AG09309 (cell line): Measurements from ENCODE around the gene TBC1D22A.
"Not testable (repeated sequence)": the region's sequence is repeated elsewhere in the genome, so short reads cannot be mapped to it uniquely, and the experiment has no call there.

Source experiments
- DNase-seq: peaks from one replicate; pipeline ENCODE4 v3.0.0-alpha.2; 2010; ENCODE audit warnings: low read depth
- H3K4me3 ChIP-seq: 2 replicates; pipeline ENCODE4 v1.5.1; 2011; ENCODE audit warnings: mild to moderate bottlenecking, low read depth, low read length, moderate library complexity; ENCODE audit not compliant: control insufficient read depth
- TF ChIP-seq, protein P1 (sequence below): IDR thresholded peaks from 2 replicates; pipeline ENCODE4 v1.5.1; 2011; ENCODE audit warnings: mild to moderate bottlenecking, low read depth, low read length, inconsistent platforms; ENCODE audit not compliant: insufficient read depth, control insufficient read depth; ENCODE audit errors: missing control alignments

TBC1D22A gene

DNA sequence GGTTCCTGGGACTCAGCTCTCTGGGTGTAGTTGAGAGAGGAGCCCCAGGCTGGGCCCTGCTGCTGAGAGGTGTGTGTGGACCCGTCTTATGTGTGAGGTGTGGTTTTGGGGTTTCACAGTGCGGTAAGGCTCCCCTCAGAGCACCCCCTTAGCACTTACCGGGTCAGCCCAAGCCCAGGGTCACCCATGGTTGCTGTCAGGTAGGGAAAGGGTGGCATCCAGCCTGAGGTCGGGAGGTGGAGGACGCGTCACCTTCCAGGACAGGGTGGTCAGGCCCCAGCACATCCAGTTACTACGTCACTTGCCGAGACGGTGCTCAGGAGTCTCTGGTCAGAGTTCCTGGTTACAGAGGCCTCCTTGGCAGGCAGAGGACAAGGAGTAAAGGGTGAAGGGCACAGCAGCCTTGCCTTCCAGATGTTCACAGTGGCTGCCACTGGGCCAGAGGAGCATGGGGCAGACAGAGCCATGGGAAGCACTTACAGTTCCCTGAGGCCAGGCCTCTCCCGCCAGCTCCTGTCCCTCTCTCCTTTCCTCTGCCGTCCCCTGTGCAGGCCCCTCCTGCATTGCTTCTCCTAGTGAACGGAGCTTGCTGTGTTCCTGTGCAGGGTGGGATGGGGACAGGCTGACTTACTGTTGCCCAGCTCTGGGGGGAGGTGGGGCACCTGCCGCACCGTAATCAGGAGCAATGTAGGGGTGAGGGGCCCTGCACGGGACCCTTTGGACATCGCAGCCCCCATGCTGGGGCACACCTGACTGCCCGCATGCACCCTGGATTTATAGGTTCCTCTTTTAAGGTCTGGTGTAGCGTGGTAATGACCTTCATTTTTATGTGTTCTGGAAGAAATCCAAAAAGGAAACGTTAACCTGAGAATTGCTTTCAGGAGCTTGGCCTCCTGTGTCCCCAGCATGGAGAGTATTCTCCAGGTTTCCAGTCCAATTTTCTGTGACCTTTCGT, 285.9 kb downstream of the TBC1D22A start:
- DNase-seq = no peak
- TF ChIP-seq, protein P1, sequence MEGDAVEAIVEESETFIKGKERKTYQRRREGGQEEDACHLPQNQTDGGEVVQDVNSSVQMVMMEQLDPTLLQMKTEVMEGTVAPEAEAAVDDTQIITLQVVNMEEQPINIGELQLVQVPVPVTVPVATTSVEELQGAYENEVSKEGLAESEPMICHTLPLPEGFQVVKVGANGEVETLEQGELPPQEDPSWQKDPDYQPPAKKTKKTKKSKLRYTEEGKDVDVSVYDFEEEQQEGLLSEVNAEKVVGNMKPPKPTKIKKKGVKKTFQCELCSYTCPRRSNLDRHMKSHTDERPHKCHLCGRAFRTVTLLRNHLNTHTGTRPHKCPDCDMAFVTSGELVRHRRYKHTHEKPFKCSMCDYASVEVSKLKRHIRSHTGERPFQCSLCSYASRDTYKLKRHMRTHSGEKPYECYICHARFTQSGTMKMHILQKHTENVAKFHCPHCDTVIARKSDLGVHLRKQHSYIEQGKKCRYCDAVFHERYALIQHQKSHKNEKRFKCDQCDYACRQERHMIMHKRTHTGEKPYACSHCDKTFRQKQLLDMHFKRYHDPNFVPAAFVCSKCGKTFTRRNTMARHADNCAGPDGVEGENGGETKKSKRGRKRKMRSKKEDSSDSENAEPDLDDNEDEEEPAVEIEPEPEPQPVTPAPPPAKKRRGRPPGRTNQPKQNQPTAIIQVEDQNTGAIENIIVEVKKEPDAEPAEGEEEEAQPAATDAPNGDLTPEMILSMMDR = no peak
- H3K4me3 ChIP-seq = no peak overlapping the region

DNA sequence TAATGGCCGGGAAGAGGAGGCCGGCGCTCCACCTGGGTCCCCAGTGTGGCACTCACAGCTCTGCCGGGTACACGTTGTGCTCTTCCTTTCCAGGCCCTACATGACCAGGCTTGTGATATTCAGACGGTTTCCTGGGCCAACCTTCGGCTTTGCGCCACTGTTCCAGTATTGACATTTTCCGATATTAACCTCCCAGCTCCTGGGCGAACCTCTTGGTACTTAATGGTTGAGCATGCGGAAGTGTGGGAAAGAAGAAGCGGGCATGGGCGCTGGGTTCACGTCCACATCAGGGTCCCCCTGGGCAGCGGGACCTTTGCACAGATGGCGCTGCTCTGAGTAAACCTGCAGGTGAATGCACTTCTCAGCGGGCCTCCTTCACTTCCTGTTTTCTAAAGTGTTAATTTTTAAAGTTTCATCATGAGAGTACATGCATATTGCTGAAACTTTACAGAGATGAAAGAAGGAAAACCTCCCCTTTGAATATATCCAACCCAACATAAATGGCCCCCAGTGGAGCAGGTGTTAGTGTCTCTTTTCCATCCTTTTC, 286.7 kb downstream of the TBC1D22A start:
- TF ChIP-seq, protein P1 = no peak
- no peak for DNase-seq
- no peak overlapping the region for H3K4me3 ChIP-seq

DNA sequence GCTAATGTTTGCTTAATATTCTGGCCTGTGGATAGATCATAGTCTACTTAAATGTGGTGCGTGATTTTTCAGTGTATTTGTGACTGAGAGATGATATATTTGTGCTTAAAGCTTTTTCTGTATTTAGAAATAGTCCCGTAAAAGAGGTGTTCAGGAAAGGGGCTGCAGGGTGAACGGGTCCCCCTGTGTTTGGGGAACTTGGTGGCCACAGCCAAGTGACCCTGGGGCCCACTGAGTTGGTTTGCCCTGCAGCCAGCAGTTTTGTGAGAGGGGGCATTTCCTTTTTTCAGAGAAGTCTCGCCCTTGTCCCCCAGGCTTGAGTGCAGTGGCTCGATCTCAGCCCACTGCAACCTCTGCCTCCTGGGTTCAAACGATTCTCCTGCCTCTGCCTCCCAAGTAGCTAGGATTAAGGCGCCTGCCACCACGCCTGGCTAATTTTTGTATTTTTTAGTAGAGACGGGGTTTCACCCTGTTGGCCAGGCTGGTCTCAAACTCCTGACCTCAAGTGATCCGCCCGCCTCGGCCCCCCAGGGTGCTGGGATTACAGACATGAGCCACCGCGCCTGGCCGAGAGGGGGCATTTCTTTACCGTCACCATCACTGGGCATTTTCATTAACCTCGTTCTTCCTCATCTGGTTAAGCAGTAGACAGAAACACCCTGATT, 287.4 kb downstream of the TBC1D22A start:
- DNase-seq, H3K4me3 ChIP-seq: not testable (repeated sequence)

DNA sequence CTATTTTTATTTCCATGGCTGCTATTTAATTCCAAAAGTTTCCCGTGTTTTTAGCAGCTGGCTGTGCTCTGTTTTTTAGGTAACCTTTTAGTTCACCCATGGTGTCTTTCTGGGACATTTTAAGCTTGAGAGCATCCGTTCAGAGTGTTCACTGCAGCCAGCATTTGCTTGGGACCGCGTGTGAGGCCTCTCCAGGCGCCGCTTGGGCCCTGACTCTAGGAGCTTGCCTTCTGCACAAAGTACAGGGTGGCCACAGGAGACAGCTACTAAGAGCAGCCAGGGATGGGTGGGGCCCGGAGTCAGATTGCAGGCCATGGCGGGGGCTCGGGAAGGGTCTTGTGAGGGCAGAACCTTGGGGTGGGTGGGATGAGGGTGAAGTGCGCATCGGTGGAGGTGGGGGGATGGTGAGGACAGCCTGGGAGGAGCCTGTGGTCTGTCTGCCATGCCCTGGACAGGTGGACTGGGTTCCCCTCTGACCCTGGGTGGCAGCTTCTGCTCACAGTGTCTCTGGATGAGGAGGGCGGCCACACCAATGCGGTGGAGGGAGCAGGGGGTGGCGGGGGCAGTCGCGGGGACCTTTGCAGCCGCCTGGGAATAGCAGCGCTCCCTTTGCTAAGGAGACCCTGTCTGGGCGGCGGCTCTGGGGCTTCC, 288.1 kb downstream of the TBC1D22A start:
- TF ChIP-seq, protein P1 = no peak
- no peak for DNase-seq
- H3K4me3 ChIP-seq = no peak overlapping the region

DNA sequence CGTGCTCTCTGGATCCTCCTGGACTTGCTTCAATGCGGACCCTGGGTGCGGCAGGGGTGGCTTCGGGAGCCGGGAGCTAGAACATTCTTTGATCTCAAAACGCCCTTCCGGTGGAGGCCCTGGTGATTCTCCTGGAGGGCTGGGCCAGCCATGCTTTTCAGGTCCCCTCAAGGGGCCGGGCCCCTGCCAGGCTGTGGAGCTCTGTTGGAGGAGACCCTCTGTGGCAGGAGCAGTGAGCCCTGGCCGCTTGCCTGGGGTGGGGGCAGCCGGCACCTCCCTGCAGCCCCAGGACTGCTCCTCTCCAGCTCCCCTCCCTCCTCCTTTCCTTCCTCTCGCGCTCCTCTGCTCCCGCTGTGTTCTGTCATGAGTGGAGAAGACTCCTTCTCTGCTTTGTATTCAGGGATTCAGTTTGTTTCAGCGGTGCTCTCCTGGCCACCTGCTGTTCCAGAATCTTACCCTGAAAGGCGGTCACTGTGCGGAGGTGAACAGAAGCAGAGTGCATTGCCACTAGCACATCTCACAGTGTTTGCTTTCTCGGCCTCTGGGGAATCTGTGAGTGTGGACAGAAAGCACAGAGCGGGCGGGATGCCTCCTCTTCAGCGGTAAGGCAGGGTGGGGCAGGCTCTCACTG, 289.1 kb downstream of the TBC1D22A start:
- no peak for DNase-seq
- TF ChIP-seq, protein P1 = no peak
- H3K4me3 ChIP-seq = no peak overlapping the region

DNA sequence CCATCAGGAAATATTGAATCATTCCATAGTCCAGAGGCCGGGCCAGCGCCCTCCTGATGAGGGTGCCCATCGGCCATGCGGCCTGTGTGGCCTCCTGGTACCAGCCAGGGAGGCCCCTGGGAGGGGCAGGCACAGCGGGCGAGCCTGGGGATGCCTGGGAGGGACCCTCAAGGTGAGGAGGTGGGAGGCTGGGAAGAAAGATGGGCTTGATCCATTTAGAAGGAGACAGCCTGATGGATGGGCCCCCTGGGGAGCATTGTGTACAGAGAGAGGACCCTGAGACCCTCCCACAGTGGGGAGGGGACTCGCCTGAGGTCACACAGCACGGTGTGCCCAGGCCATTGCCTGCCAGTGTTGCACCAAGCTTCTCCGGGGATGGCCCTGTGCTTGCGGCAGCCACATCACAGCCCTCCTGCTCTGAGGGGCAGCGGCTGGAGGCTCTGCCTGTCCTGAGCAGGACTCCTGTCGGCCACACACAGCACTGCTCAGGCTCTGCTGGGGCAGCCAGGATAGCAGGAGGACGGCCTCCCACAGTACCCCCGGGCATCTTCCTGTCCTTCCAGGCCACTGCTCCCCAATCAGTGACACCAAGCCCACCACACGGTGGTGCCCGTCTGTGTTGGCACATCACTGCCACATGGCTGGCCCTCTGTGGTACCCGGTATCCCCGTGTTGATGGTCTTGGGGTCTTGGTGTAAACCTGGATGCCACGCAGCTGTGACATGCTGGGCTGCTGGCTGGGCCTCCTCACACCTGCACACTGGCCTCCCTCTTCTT, 290.0 kb downstream of the TBC1D22A start:
- H3K4me3 ChIP-seq = no peak overlapping the region
- TF ChIP-seq, protein P1 = no peak
- no peak for DNase-seq
